OCI-LY3 (cell line): ENCODE data around the gene DYRK1A.

Experiments
- H2AFZ ChIP-seq: fragments of 200-600, 300-600 bp; shearing (Covaris generic); 2 replicates; pipeline ENCODE4 v1.6.0; 2014; ENCODE audit warnings: antibody characterized with exemption, low read depth, low read length
- H3K27ac ChIP-seq: fragments of 200-600, 300-600 bp; sonication (generic); 2 replicates; pipeline ENCODE4 v1.5.1; 2014; ENCODE audit warnings: mild to moderate bottlenecking, low read length, moderate library complexity, mixed read lengths
- H3K27me3 ChIP-seq: fragments of 200-600, 300-600 bp; sonication (generic); 2 replicates; pipeline ENCODE4 v1.6.1; 2014; ENCODE audit warnings: low read depth, low read length, mixed read lengths
- H3K36me3 ChIP-seq: fragments of 200-600, 300-600 bp; sonication (generic); replicated peaks from 2 replicates; pipeline ENCODE3; 2014; ENCODE audit warnings: low read depth, low read length, mixed read lengths
- H3K4me1 ChIP-seq: fragments of 300-600, 200-600 bp; sonication (generic); 2 replicates; pipeline ENCODE4 v1.6.1; 2014; ENCODE audit warnings: low read length, mixed read lengths
- H3K4me2 ChIP-seq: fragments of 200-600, 300-600 bp; sonication (generic); 2 replicates; pipeline ENCODE4 v1.6.1; 2014; ENCODE audit warnings: low read length, mixed read lengths
- H3K4me3 ChIP-seq: fragments of 300-600, 200-600 bp; sonication (generic); 2 replicates; pipeline ENCODE4 v1.5.1; 2014; ENCODE audit warnings: antibody characterized with exemption, mild to moderate bottlenecking, low read length, moderate library complexity
- H3K79me2 ChIP-seq: fragments of 300-600, 200-600 bp; shearing (Covaris generic); 2 replicates; pipeline ENCODE4 v1.6.1; 2014; ENCODE audit warnings: mild to moderate bottlenecking, low read length, mixed read lengths
- H3K9ac ChIP-seq: fragments of 300-600, 200-600 bp; shearing (Covaris generic); 2 replicates; pipeline ENCODE4 v1.6.0; 2014; ENCODE audit warnings: mild to moderate bottlenecking, low read length, moderate library complexity
- H3K9me3 ChIP-seq: fragments of 200-600, 300-600 bp; shearing (Covaris generic); 2 replicates; pipeline ENCODE4 v1.6.1; 2014; ENCODE audit warnings: low read length, mixed read lengths; ENCODE audit not compliant: insufficient read depth
- H4K20me1 ChIP-seq: fragments of 200-600, 300-600 bp; sonication (generic); 2 replicates; pipeline ENCODE4 v1.6.1; 2016; ENCODE audit warnings: low read length, mixed read lengths; ENCODE audit not compliant: insufficient read depth
- CTCF ChIP-seq: fragments of 200-600, 300-600 bp; sonication (generic); IDR thresholded peaks from 2 replicates; pipeline ENCODE4 v1.5.1; 2014; ENCODE audit warnings: antibody characterized with exemption, low read length, low read depth
- EZH2phosphoT487 ChIP-seq: fragments of 200-600 bp; shearing (Covaris generic); IDR thresholded peaks from 2 replicates; pipeline ENCODE4 v1.6.1; 2018; ENCODE audit warnings: antibody characterized with exemption, mixed run types, low read depth

DYRK1A gene

GRCh38 chr21:37430184-37430821, 63.7 kb downstream of the DYRK1A start:
- H3K9ac ChIP-seq: no peak overlapping the region
- peaks cover 82% of the 10 kb centered on the region for H4K20me1 ChIP-seq
- peaks cover 23% of the 10 kb centered on the region for H3K36me3 ChIP-seq
- H3K9me3 ChIP-seq: no peaks in the 10 kb centered on the region
- no peak for TF ChIP-seq EZH2phosphoT487
- TF ChIP-seq CTCF: no peak
- peaks cover 88% of the 10 kb centered on the region for H3K79me2 ChIP-seq
- H3K4me3 ChIP-seq: no peak overlapping the region
- no peaks in the 10 kb centered on the region for H3K27me3 ChIP-seq
- H2AFZ ChIP-seq: no peak overlapping the region
- H3K27ac ChIP-seq: no peak overlapping the region
- H3K4me1 ChIP-seq: peaks cover 4% of the 10 kb centered on the region; the same call in 1 of the 2 replicates
- no peak overlapping the region for H3K4me2 ChIP-seq

- H2AFZ ChIP-seq: no peak overlapping the region
- peaks cover 88% of the 10 kb centered on the region for H4K20me1 ChIP-seq
- H3K36me3 ChIP-seq: peaks cover 14% of the 10 kb centered on the region
- no peaks in the 10 kb centered on the region for H3K9me3 ChIP-seq
- H3K27ac ChIP-seq: no peak overlapping the region
- no peak overlapping the region for H3K9ac ChIP-seq
- peaks cover 90% of the 10 kb centered on the region for H3K79me2 ChIP-seq
- no peak overlapping the region for H3K4me2 ChIP-seq
- no peak overlapping the region for H3K4me3 ChIP-seq
- peaks cover 4% of the 10 kb centered on the region; the same call in 1 of the 2 replicates for H3K4me1 ChIP-seq
- no peaks in the 10 kb centered on the region for H3K27me3 ChIP-seq
- no peak for TF ChIP-seq CTCF
- TF ChIP-seq EZH2phosphoT487: no peak
These were observed 64.7 kb downstream of the DYRK1A start for GRCh38 chr21:37431243-37431642.

GRCh38 chr21:37432710-37433455, 66.3 kb downstream of the DYRK1A start:
- Histone ChIP-seq H3K36me3 (peaks cover 13% of the 10 kb centered on the region), H3K79me2 (peaks cover 95% of the 10 kb centered on the region), H3K27ac (no peak overlapping the region), H3K4me3 (no peak overlapping the region), H3K4me2 (no peak overlapping the region), H3K9me3 (no peaks in the 10 kb centered on the region), H3K27me3 (no peaks in the 10 kb centered on the region), H3K9ac (no peak overlapping the region), H2AFZ (no peak overlapping the region), H4K20me1 (peaks cover 95% of the 10 kb centered on the region), H3K4me1 (peaks cover 4% of the 10 kb centered on the region; the same call in 1 of the 2 replicates)
- TF ChIP-seq EZH2phosphoT487 (no peak), CTCF (no peak)

GRCh38 chr21:37433456-37433840, 66.9 kb downstream of the DYRK1A start:
- Histone ChIP-seq H2AFZ (no peak overlapping the region), H3K9ac (no peak overlapping the region), H3K79me2 (peaks cover 95% of the 10 kb centered on the region), H4K20me1 (peaks cover 94% of the 10 kb centered on the region), H3K4me2 (no peak overlapping the region), H3K27me3 (no peaks in the 10 kb centered on the region), H3K36me3 (peaks cover 13% of the 10 kb centered on the region), H3K9me3 (no peaks in the 10 kb centered on the region), H3K4me1 (peaks cover 4% of the 10 kb centered on the region; the same call in 1 of the 2 replicates), H3K27ac (no peak overlapping the region), H3K4me3 (no peak overlapping the region)
- TF ChIP-seq CTCF (no peak), EZH2phosphoT487 (no peak)
